ENCODE measurements around the gene GSE1. TPM values are rescaled to one million over a fixed set of nuclear protein-coding genes. Genes with fewer than 3 reads are reported as not detected.

Gene GSE1
- 60.8 and 76.0 TPM in 2 replicates for total RNA-seq

GRCh38 chr16:85612801-85613603 is at the start of gene GSE1:
TSS of gene GSE1 (plus strand) at chr16:85613322. CDS start at chr16:85613392, 70 bp downstream.

GRCh38 chr16:85688586-85689284 is 75.6 kb downstream of the GSE1 start, which contains the start of gene GINS2:
TSS of gene GINS2 (minus strand) at chr16:85688954. CDS start at chr16:85688898, 56 bp downstream.

Other genes with a start within 250 kb of the GSE1 start
- 0.31 and 0.64 TPM in 2 replicates for gene GINS2, start 75.6 kb downstream of the GSE1 start, total RNA-seq
- gene C16orf74, start 137.8 kb downstream of the GSE1 start, total RNA-seq: 0.31 and 2.2 TPM in 2 replicates
- 27.7 and 31.3 TPM in 2 replicates for gene EMC8, start 186.2 kb downstream of the GSE1 start, total RNA-seq
- gene COX4I1, start 186.4 kb downstream of the GSE1 start, total RNA-seq: 504 and 515 TPM in 2 replicates